ENCODE measurements around the gene DISC1.

Gene DISC1

GRCh38 chr1:231982871-231983587, 356.4 kb downstream of the DISC1 start:
- Histone ChIP-seq H2AFZ (ENCODE audit: low read depth, low read length, severe bottlenecking) (no peak overlapping the region), H3F3A (ENCODE audit: insufficient read depth) (no peaks in the 10 kb centered on the region), H3K9ac (ENCODE audit: low read length) (no peak overlapping the region), H3K36me3 (ENCODE audit: low read length) (no peaks in the 10 kb centered on the region), H3K9me2 (replicated peaks; ENCODE audit: insufficient read depth, low read length) (no peaks in the 10 kb centered on the region), H3K27ac (ENCODE audit: low read depth, low read length) (no peak overlapping the region), H4K20me1 (ENCODE audit: low read depth, low read length) (no peaks in the 10 kb centered on the region), H3K79me2 (ENCODE audit: insufficient read depth, low read length) (no peaks in the 10 kb centered on the region), H3K4me3 (ENCODE audit: insufficient read depth, low read length, poor library complexity, severe bottlenecking) (no peak overlapping the region), H3K4me2 (ENCODE audit: low read depth, low read length, poor library complexity, severe bottlenecking) (no peak overlapping the region), H3K27me3 (ENCODE audit: low read length) (no peaks in the 10 kb centered on the region), H3K9me3 (ENCODE audit: insufficient read depth, low read length) (no peaks in the 10 kb centered on the region)
- TF ChIP-seq EZH2phosphoT487 (conservative IDR thresholded peaks at IDR 0.05; ENCODE audit: low read length): no peak
- TF ChIP-seq CTCF (IDR thresholded peaks at IDR 0.05; ENCODE audit: insufficient read depth, low read length, poor library complexity, severe bottlenecking): no peak

GRCh38 chr1:231983588-231984193, 357.1 kb downstream of the DISC1 start:
- no peaks in the 10 kb centered on the region for H3K36me3 ChIP-seq (ENCODE audit: low read length)
- no peaks in the 10 kb centered on the region for H4K20me1 ChIP-seq (ENCODE audit: low read depth, low read length)
- H3K4me3 ChIP-seq (ENCODE audit: insufficient read depth, low read length, poor library complexity, severe bottlenecking): no peak overlapping the region
- no peak overlapping the region for H3K9ac ChIP-seq (ENCODE audit: low read length)
- H3K27me3 ChIP-seq (ENCODE audit: low read length): no peaks in the 10 kb centered on the region
- no peaks in the 10 kb centered on the region for H3K9me2 ChIP-seq (replicated peaks; ENCODE audit: insufficient read depth, low read length)
- H3K4me2 ChIP-seq (ENCODE audit: low read depth, low read length, poor library complexity, severe bottlenecking): no peak overlapping the region
- no peak overlapping the region for H2AFZ ChIP-seq (ENCODE audit: low read depth, low read length, severe bottlenecking)
- H3K79me2 ChIP-seq (ENCODE audit: insufficient read depth, low read length): no peaks in the 10 kb centered on the region
- H3F3A ChIP-seq (ENCODE audit: insufficient read depth): no peaks in the 10 kb centered on the region
- no peak overlapping the region for H3K27ac ChIP-seq (ENCODE audit: low read depth, low read length)
- no peak for TF ChIP-seq CTCF (IDR thresholded peaks at IDR 0.05; ENCODE audit: insufficient read depth, low read length, poor library complexity, severe bottlenecking)
- TF ChIP-seq EZH2phosphoT487 (conservative IDR thresholded peaks at IDR 0.05; ENCODE audit: low read length): no peak
- no peaks in the 10 kb centered on the region for H3K9me3 ChIP-seq (ENCODE audit: insufficient read depth, low read length)

GRCh38 chr1:231985296-231986023, 358.9 kb downstream of the DISC1 start:
- Histone ChIP-seq H4K20me1 (ENCODE audit: low read depth, low read length) (no peaks in the 10 kb centered on the region), H2AFZ (ENCODE audit: low read depth, low read length, severe bottlenecking) (no peak overlapping the region), H3K27me3 (ENCODE audit: low read length) (no peaks in the 10 kb centered on the region), H3K9me2 (replicated peaks; ENCODE audit: insufficient read depth, low read length) (no peaks in the 10 kb centered on the region), H3K27ac (ENCODE audit: low read depth, low read length) (no peak overlapping the region), H3K79me2 (ENCODE audit: insufficient read depth, low read length) (no peaks in the 10 kb centered on the region), H3K9ac (ENCODE audit: low read length) (no peak overlapping the region), H3K4me2 (ENCODE audit: low read depth, low read length, poor library complexity, severe bottlenecking) (no peak overlapping the region), H3K9me3 (ENCODE audit: insufficient read depth, low read length) (no peaks in the 10 kb centered on the region), H3K4me3 (ENCODE audit: insufficient read depth, low read length, poor library complexity, severe bottlenecking) (no peak overlapping the region), H3K36me3 (ENCODE audit: low read length) (no peaks in the 10 kb centered on the region), H3F3A (ENCODE audit: insufficient read depth) (no peaks in the 10 kb centered on the region)
- no peak for TF ChIP-seq EZH2phosphoT487 (conservative IDR thresholded peaks at IDR 0.05; ENCODE audit: low read length)
- no peak for TF ChIP-seq CTCF (IDR thresholded peaks at IDR 0.05; ENCODE audit: insufficient read depth, low read length, poor library complexity, severe bottlenecking)
